HCT116 (cell line): ENCODE data around the gene RBP4. TPM values are rescaled to one million over a fixed set of nuclear protein-coding genes. Genes with fewer than 3 reads are reported as not detected.
A peak's percentile ranks its signal among the peaks of the same experiment; 100 is the strongest.

Experiments
- ATAC-seq: fragments of 200-7000 bp; cut with Tn5 transposase; 2 replicates; pipeline ENCODE4 v1.9.1; 2020; ENCODE audit warnings: mild to moderate bottlenecking, moderate library complexity
- BruUV-seq: library from RNA; stranded (reverse); fragments of 400-500 nt; replicated peaks from 2 replicates; lab custom pipeline; 2021; lab: Mats Ljungman, UMichigan
- CTCF ChIA-PET: fragments of 300-600 bp; sonication (Branson Sonifier 250); formaldehyde crosslinking; loops from one replicate; lab custom pipeline; 2021; ENCODE audit warnings: antibody characterized with exemption; lab: Charles Lee
- POLR2A ChIA-PET: fragments of 300-600, 350-600 bp; sonication (Branson Sonifier 250); formaldehyde crosslinking; loops from one replicate; lab custom pipeline; 2021; ENCODE audit warnings: antibody characterized with exemption; lab: Charles Lee
- RAD21 ChIA-PET, 2 experiments: fragments of 300-600 bp; sonication (Branson Sonifier 250); formaldehyde crosslinking; loops; one replicate each; lab custom pipeline; 2023; ENCODE audit warnings: low total read pairs in 2 of 2; ENCODE audit not compliant: uncharacterized antibody in 2 of 2, unreplicated experiment in 2 of 2, low non-redundant PET in 1 of 2; lab: Charles Lee
- DNase-seq: peaks from one replicate; pipeline ENCODE4 v3.0.0-alpha.2; 2010; ENCODE audit warnings: low read depth, low spot score
- H2AFZ ChIP-seq: fragments of 200-600 bp; shearing (Covaris generic), sonication (generic); 2 replicates; pipeline ENCODE4 v1.6.1; 2017; ENCODE audit warnings: low read depth, mixed run types, mixed read lengths, antibody characterized with exemption, low read length; ENCODE audit not compliant: poor library complexity, severe bottlenecking
- H3K27ac ChIP-seq: 2 replicates; pipeline ENCODE4 v1.5.1; 2012; ENCODE audit warnings: low read depth, low read length
- H3K27me3 ChIP-seq: fragments of 200-600 bp; sonication (generic); 2 replicates; pipeline ENCODE4 v1.6.1; 2016; ENCODE audit warnings: mixed run types, low read length, mixed read lengths; ENCODE audit not compliant: insufficient read depth
- H3K36me3 ChIP-seq, 2 experiments: fragments of 200-500 bp in 1 of 2; fragments of 200-600 bp in 1 of 2; sonication (Bioruptor generic) in 1 of 2; sonication (generic) in 1 of 2; 2 replicates each; pipeline versions ENCODE4 v1.5.1 to v1.6.1; 2014 to 2016; ENCODE audit warnings: low read length in 2 of 2, inconsistent platforms in 1 of 2, mixed read lengths in 1 of 2, mixed run types in 1 of 2; ENCODE audit not compliant: insufficient read depth in 2 of 2, control insufficient read depth in 1 of 2
- H3K4me1 ChIP-seq, 2 experiments: fragments of 200-600 bp in 1 of 2; sonication (generic) in 1 of 2; 2 replicates each; pipeline versions ENCODE4 v1.5.1 to v1.6.1; 2012 to 2017; ENCODE audit warnings: low read length in 2 of 2, inconsistent platforms in 1 of 2, mild to moderate bottlenecking in 1 of 2, mixed read lengths in 1 of 2, mixed run types in 1 of 2, moderate library complexity in 1 of 2; ENCODE audit not compliant: insufficient read depth in 2 of 2, control insufficient read depth in 1 of 2
- H3K4me2 ChIP-seq: fragments of 200-600 bp; sonication (generic); 2 replicates; pipeline ENCODE4 v1.6.1; 2017; ENCODE audit warnings: mixed run types, low read length, mixed read lengths
- H3K4me3 ChIP-seq, 2 experiments: fragments of 200-600 bp in 1 of 2; sonication (generic) in 1 of 2; replicated peaks in 1 of 2; 2 replicates each; pipeline ENCODE4 v1.5.1; 2011 to 2016; ENCODE audit warnings: low read length in 2 of 2, control low read depth in 1 of 2, low read depth in 1 of 2, mild to moderate bottlenecking in 1 of 2, mixed read lengths in 1 of 2, mixed run types in 1 of 2
- H3K79me2 ChIP-seq: fragments of 200-600 bp; sonication (generic); 2 replicates; pipeline ENCODE4 v1.6.1; 2017; ENCODE audit warnings: mild to moderate bottlenecking, mixed run types, low read length, moderate library complexity, mixed read lengths; ENCODE audit not compliant: insufficient read depth
- H3K9ac ChIP-seq: fragments of 200-600 bp; sonication (generic); 2 replicates; pipeline ENCODE4 v1.6.1; 2016; ENCODE audit warnings: low read length, mixed read lengths
- H3K9me2 ChIP-seq: fragments of 200-600 bp; sonication (generic), shearing (Covaris generic); 2 replicates; pipeline ENCODE4 v1.6.1; 2017; ENCODE audit warnings: mixed run types, mild to moderate bottlenecking, moderate library complexity; ENCODE audit not compliant: insufficient read depth
- H3K9me3 ChIP-seq, 2 experiments: fragments of 200-500 bp in 1 of 2; fragments of 200-600 bp in 1 of 2; sonication (Bioruptor generic) in 1 of 2; sonication (generic) in 1 of 2; 2 replicates each; pipeline ENCODE4 v1.6.1; 2014 to 2017; ENCODE audit warnings: low read length in 2 of 2, mixed read lengths in 2 of 2, inconsistent platforms in 1 of 2, low read depth in 1 of 2, mild to moderate bottlenecking in 1 of 2, mixed run types in 1 of 2, moderate library complexity in 1 of 2; ENCODE audit not compliant: control insufficient read depth in 1 of 2, insufficient read depth in 1 of 2
- H4K20me1 ChIP-seq: fragments of 200-600 bp; sonication (generic), shearing (Covaris generic); 2 replicates; pipeline ENCODE4 v1.6.1; 2017; ENCODE audit warnings: mixed run types, mild to moderate bottlenecking, moderate library complexity; ENCODE audit not compliant: insufficient read depth
- EZH2 ChIP-seq: fragments of 200-600 bp; sonication (generic); IDR thresholded peaks from 2 replicates; pipeline ENCODE4 v1.6.1; 2017; ENCODE audit warnings: antibody characterized with exemption, mixed run types
- JUND ChIP-seq: IDR thresholded peaks from 2 replicates; pipeline ENCODE4 v1.6.1; 2012
- SIN3A ChIP-seq: IDR thresholded peaks from 2 replicates; pipeline ENCODE4 v1.6.1; 2012; ENCODE audit warnings: low read depth
- YY1 ChIP-seq: IDR thresholded peaks from 2 replicates; pipeline ENCODE4 v1.6.1; 2011; ENCODE audit warnings: low read length, low read depth, moderate library complexity, mild to moderate bottlenecking; ENCODE audit not compliant: insufficient replicate concordance; ENCODE audit errors: extremely low read depth
- ZNF274 ChIP-seq: fragments of 200-500 bp; sonication (Bioruptor generic); IDR thresholded peaks from 2 replicates; pipeline ENCODE4 v1.6.1; 2014; ENCODE audit warnings: mild to moderate bottlenecking, low read depth, low read length, inconsistent platforms
- intact Hi-C: fragments of 100-400 bp; cut with micrococcal nuclease; formaldehyde crosslinking; loops from 2 replicates; pipeline ENCODE4 v1.10.0; 2022
- total RNA-seq: library from RNA; stranded (reverse); gene quantifications from one replicate; pipeline ENCODE4 v1.2.1, GENCODE V29; 2021; ENCODE audit not compliant: unreplicated experiment
- TF ChIP-seq, protein P1 (sequence below): IDR thresholded peaks from 2 replicates; pipeline ENCODE4 v1.6.1; 2011; ENCODE audit warnings: mild to moderate bottlenecking, low read length, moderate library complexity; ENCODE audit not compliant: insufficient replicate concordance; ENCODE audit errors: extremely low read depth

Gene RBP4
- total RNA-seq, 1 experiment from 2014 or later = 2.4 TPM

DNA sequence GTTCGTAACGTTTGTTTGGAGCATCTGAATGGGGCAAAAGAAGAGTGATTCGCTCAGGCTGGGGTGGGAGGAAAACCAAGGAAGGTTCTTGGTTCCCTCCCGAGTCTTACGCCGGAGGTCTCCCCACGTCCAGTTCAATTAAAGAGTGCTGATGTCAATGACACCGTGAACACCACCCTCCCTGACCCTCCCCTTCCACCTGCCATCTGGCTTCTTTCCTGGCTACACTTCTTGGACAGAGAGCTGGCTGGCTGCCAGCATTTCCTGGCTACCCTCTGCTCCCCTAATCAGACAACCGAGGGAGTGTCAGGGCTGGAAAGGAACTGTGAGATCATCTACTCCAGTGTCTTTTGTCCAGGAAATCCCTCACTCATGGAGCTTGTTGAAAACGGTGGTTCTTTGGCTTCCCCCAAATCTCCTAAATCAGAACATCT lies 58.7 kb downstream of the RBP4 start:
- Histone ChIP-seq H3K9me3 (no peaks in the 10 kb centered on the region), H3K4me3 (no peak overlapping the region), H3K79me2 (no peaks in the 10 kb centered on the region), H2AFZ (peak overlapping the region; percentile 96), H3K9me2 (no peaks in the 10 kb centered on the region), H3K27ac (no peak overlapping the region), H3K4me1 (no peaks in the 10 kb centered on the region), H3K27me3 (no peaks in the 10 kb centered on the region), H3K9ac (no peak overlapping the region), H4K20me1 (no peaks in the 10 kb centered on the region), H3K4me2 (peak overlapping the region; percentile 45; the same call in 1 of the 2 replicates), H3K36me3 (no peaks in the 10 kb centered on the region)
- TF ChIP-seq SIN3A = no peak
- no peak for TF ChIP-seq YY1
- TF ChIP-seq, protein P1, sequence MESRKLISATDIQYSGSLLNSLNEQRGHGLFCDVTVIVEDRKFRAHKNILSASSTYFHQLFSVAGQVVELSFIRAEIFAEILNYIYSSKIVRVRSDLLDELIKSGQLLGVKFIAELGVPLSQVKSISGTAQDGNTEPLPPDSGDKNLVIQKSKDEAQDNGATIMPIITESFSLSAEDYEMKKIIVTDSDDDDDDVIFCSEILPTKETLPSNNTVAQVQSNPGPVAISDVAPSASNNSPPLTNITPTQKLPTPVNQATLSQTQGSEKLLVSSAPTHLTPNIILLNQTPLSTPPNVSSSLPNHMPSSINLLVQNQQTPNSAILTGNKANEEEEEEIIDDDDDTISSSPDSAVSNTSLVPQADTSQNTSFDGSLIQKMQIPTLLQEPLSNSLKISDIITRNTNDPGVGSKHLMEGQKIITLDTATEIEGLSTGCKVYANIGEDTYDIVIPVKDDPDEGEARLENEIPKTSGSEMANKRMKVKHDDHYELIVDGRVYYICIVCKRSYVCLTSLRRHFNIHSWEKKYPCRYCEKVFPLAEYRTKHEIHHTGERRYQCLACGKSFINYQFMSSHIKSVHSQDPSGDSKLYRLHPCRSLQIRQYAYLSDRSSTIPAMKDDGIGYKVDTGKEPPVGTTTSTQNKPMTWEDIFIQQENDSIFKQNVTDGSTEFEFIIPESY = no peak
- no peak for TF ChIP-seq ZNF274
- TF ChIP-seq EZH2 = no peak
- TF ChIP-seq JUND = no peak
- intact Hi-C loops = no loop called here
- RAD21 ChIA-PET = interaction anchor here in 1 of 2 experiments (1.2 kb wide), 1 partner anchor 138 kb away, joined by 3 read pairs; no protein-coding TSS in a partner anchor
- CTCF ChIA-PET = interaction anchor here (0.6 to 1.9 kb wide), 10 partner anchors 8 to 316 kb away, joined by 3 to 11 read pairs (median 4); no protein-coding TSS in a partner anchor
- DNase-seq (no peak), ATAC-seq (peak; percentile 37)
- no TSS peak for BruUV-seq
- POLR2A ChIA-PET = no interaction called here

Other genes starting within 250 kb of the RBP4 start
- gene MYOF, start 118.9 kb downstream of the RBP4 start, total RNA-seq = 250 TPM
- gene CEP55, start 104.6 kb downstream of the RBP4 start, total RNA-seq = 63.7 TPM
- gene FFAR4, start 34.6 kb downstream of the RBP4 start, total RNA-seq = not detected
- gene PDE6C, start 11.3 kb upstream of the RBP4 start, total RNA-seq = not detected
- 21.9 TPM for gene FRA10AC1, start 101.4 kb upstream of the RBP4 start, total RNA-seq
- not detected for gene LGI1, start 156.7 kb upstream of the RBP4 start, total RNA-seq